ENCODE data around the gene TMEM11. TPM values are rescaled to one million over a fixed set of nuclear protein-coding genes. Genes with fewer than 3 reads are reported as not detected.
A peak's percentile ranks its signal among the peaks of the same experiment; 100 is the strongest.

The TMEM11 gene
- 12.1 and 18.1 TPM in 2 replicates for total RNA-seq

- H3K4me2 ChIP-seq (ENCODE audit: insufficient read depth, low read length) = peak within 1 kb of the TSS; percentile 92
- H3K36me3 ChIP-seq (ENCODE audit: insufficient read depth, low read length) = peaks cover 23% of the 10 kb centered on the region
- peaks cover 27% of the 10 kb centered on the region for H3K4me1 ChIP-seq (ENCODE audit: insufficient read depth, low read length)
- peak within 1 kb of the TSS; percentile 89 for H3K27ac ChIP-seq (ENCODE audit: low read depth, low read length)
- no peak for TF ChIP-seq CTCF (IDR thresholded peaks at IDR 0.05; ENCODE audit: extremely low read depth, low read depth, low read length)
- no peaks in the 10 kb centered on the region for H3K27me3 ChIP-seq (ENCODE audit: insufficient read depth, low read length)
- no peaks in the 10 kb centered on the region for H3K9me3 ChIP-seq (ENCODE audit: low read depth, low read length)
- H3K4me3 ChIP-seq (ENCODE audit: insufficient read depth, low read length) = peak within 1 kb of the TSS; percentile 97
- peaks cover 75% of the 10 kb centered on the region for H3K79me2 ChIP-seq (ENCODE audit: insufficient read depth, low read length)
- H4K20me1 ChIP-seq (ENCODE audit: insufficient read depth, low read length) = peaks cover 36% of the 10 kb centered on the region
- peak; percentile 99 for DNase-seq (ENCODE audit: insufficient read length, low spot score, missing footprints)
- peak within 1 kb of the TSS; percentile 90 for H2AFZ ChIP-seq (ENCODE audit: low read length)
These were observed at the start of gene TMEM11 for GRCh38 chr17:21214015-21214776. TSS of gene TMEM11 (minus strand) at chr17:21214161. CDS start at chr17:21214152, 9 bp downstream.

GRCh38 chr17:21263376-21263775, 49.4 kb upstream of the TMEM11 start:
- Histone ChIP-seq H3K4me3 (ENCODE audit: insufficient read depth, low read length) (no peak overlapping the region), H4K20me1 (ENCODE audit: insufficient read depth, low read length) (no peaks in the 10 kb centered on the region), H3K9me3 (ENCODE audit: low read depth, low read length) (no peaks in the 10 kb centered on the region), H3K27me3 (ENCODE audit: insufficient read depth, low read length) (peaks cover 2% of the 10 kb centered on the region), H3K79me2 (ENCODE audit: insufficient read depth, low read length) (no peaks in the 10 kb centered on the region), H3K4me1 (ENCODE audit: insufficient read depth, low read length) (no peaks in the 10 kb centered on the region), H3K36me3 (ENCODE audit: insufficient read depth, low read length) (no peaks in the 10 kb centered on the region), H2AFZ (ENCODE audit: low read length) (no peak overlapping the region), H3K4me2 (ENCODE audit: insufficient read depth, low read length) (no peak overlapping the region), H3K27ac (ENCODE audit: low read depth, low read length) (no peak overlapping the region)
- no peak for TF ChIP-seq CTCF (IDR thresholded peaks at IDR 0.05; ENCODE audit: extremely low read depth, low read depth, low read length)
- peak; percentile 37 for DNase-seq (ENCODE audit: insufficient read length, low spot score, missing footprints)

GRCh38 chr17:21262259-21262993, 48.5 kb upstream of the TMEM11 start:
- DNase-seq (ENCODE audit: insufficient read length, low spot score, missing footprints) = no peak
- no peaks in the 10 kb centered on the region for H4K20me1 ChIP-seq (ENCODE audit: insufficient read depth, low read length)
- H3K27me3 ChIP-seq (ENCODE audit: insufficient read depth, low read length) = peaks cover 2% of the 10 kb centered on the region
- no peaks in the 10 kb centered on the region for H3K79me2 ChIP-seq (ENCODE audit: insufficient read depth, low read length)
- no peak overlapping the region for H3K27ac ChIP-seq (ENCODE audit: low read depth, low read length)
- no peak overlapping the region for H3K4me3 ChIP-seq (ENCODE audit: insufficient read depth, low read length)
- no peaks in the 10 kb centered on the region for H3K4me1 ChIP-seq (ENCODE audit: insufficient read depth, low read length)
- H3K36me3 ChIP-seq (ENCODE audit: insufficient read depth, low read length) = no peaks in the 10 kb centered on the region
- no peak for TF ChIP-seq CTCF (IDR thresholded peaks at IDR 0.05; ENCODE audit: extremely low read depth, low read depth, low read length)
- H3K9me3 ChIP-seq (ENCODE audit: low read depth, low read length) = no peaks in the 10 kb centered on the region
- no peak overlapping the region for H2AFZ ChIP-seq (ENCODE audit: low read length)
- no peak overlapping the region for H3K4me2 ChIP-seq (ENCODE audit: insufficient read depth, low read length)

GRCh38 chr17:21258593-21258992, 44.6 kb upstream of the TMEM11 start:
- H3K4me3 ChIP-seq (ENCODE audit: insufficient read depth, low read length) = no peak overlapping the region
- no peak overlapping the region for H3K4me2 ChIP-seq (ENCODE audit: insufficient read depth, low read length)
- H4K20me1 ChIP-seq (ENCODE audit: insufficient read depth, low read length) = no peaks in the 10 kb centered on the region
- H3K4me1 ChIP-seq (ENCODE audit: insufficient read depth, low read length) = peaks cover 3% of the 10 kb centered on the region
- no peak for TF ChIP-seq CTCF (IDR thresholded peaks at IDR 0.05; ENCODE audit: extremely low read depth, low read depth, low read length)
- H3K27ac ChIP-seq (ENCODE audit: low read depth, low read length) = no peak overlapping the region
- H3K9me3 ChIP-seq (ENCODE audit: low read depth, low read length) = no peaks in the 10 kb centered on the region
- no peaks in the 10 kb centered on the region for H3K79me2 ChIP-seq (ENCODE audit: insufficient read depth, low read length)
- no peaks in the 10 kb centered on the region for H3K36me3 ChIP-seq (ENCODE audit: insufficient read depth, low read length)
- H2AFZ ChIP-seq (ENCODE audit: low read length) = no peak overlapping the region
- no peak for DNase-seq (ENCODE audit: insufficient read length, low spot score, missing footprints)
- no peaks in the 10 kb centered on the region for H3K27me3 ChIP-seq (ENCODE audit: insufficient read depth, low read length)

Data from osteoblast (primary cell).